Keratinocyte (primary cell): ENCODE measurements around the gene PCNX1. TPM values are rescaled to one million over a fixed set of nuclear protein-coding genes. Genes with fewer than 3 reads are reported as not detected.

Source experiments
- DNase-seq: peaks from one replicate; pipeline ENCODE4 v3.0.0-alpha.2; 2011; ENCODE audit warnings: low read depth, missing footprints, low spot score
- FAIRE-seq: peaks from 2 replicates; lab custom pipeline; 2011; peaks lifted over from hg19 to GRCh38; lab: Jason Lieb, UNC
- H2AFZ ChIP-seq: 2 replicates; pipeline ENCODE4 v1.6.0; 2012; ENCODE audit warnings: low read length, control low read depth, inconsistent platforms; ENCODE audit not compliant: control insufficient read depth
- H3K27ac ChIP-seq: 2 replicates; pipeline ENCODE4 v1.5.1; 2011; ENCODE audit warnings: low read length; ENCODE audit not compliant: control insufficient read depth, insufficient read depth
- H3K27me3 ChIP-seq: 3 replicates; pipeline ENCODE4 v1.6.0; 2011; ENCODE audit warnings: low read length; ENCODE audit not compliant: control insufficient read depth, insufficient read depth; ENCODE audit errors: extremely low read depth
- H3K36me3 ChIP-seq, 2 experiments: 2 replicates in 1 of 2; 3 replicates in 1 of 2; pipeline ENCODE4 v1.5.1; 2011; ENCODE audit warnings: low read length in 2 of 2, mild to moderate bottlenecking in 1 of 2; ENCODE audit not compliant: control insufficient read depth in 2 of 2, insufficient read depth in 2 of 2; ENCODE audit errors: extremely low read depth in 1 of 2
- H3K4me1 ChIP-seq: 3 replicates; pipeline ENCODE4 v1.5.1; 2011; ENCODE audit warnings: low read length; ENCODE audit not compliant: control insufficient read depth, insufficient read depth; ENCODE audit errors: extremely low read depth
- H3K4me2 ChIP-seq: 3 replicates; pipeline ENCODE4 v1.6.0; 2011; ENCODE audit warnings: low read depth, low read length; ENCODE audit not compliant: control insufficient read depth, insufficient read depth; ENCODE audit errors: extremely low read depth
- H3K4me3 ChIP-seq, 3 experiments: fragments of 200-600 bp in 1 of 3; sonication (generic) in 1 of 3; 2 replicates in 2 of 3; 3 replicates in 1 of 3; pipeline ENCODE4 v1.5.1; 2011 to 2016; ENCODE audit warnings: low read length in 3 of 3, mild to moderate bottlenecking in 3 of 3, control low read depth in 2 of 3, inconsistent platforms in 1 of 3, low read depth in 1 of 3, mixed read lengths in 1 of 3, mixed run types in 1 of 3, moderate library complexity in 1 of 3; ENCODE audit not compliant: control insufficient read depth in 2 of 3, insufficient read depth in 2 of 3; ENCODE audit errors: extremely low read depth in 1 of 3
- H3K79me2 ChIP-seq: 2 replicates; pipeline ENCODE4 v1.6.0; 2012; ENCODE audit warnings: low read length; ENCODE audit not compliant: control insufficient read depth, insufficient read depth
- H3K9ac ChIP-seq: 3 replicates; pipeline ENCODE4 v1.6.0; 2011; ENCODE audit warnings: low read length; ENCODE audit not compliant: control insufficient read depth, insufficient read depth; ENCODE audit errors: extremely low read depth
- H3K9me1 ChIP-seq: 3 replicates; pipeline ENCODE4 v1.6.0; 2011; ENCODE audit warnings: low read length; ENCODE audit not compliant: control insufficient read depth, insufficient read depth; ENCODE audit errors: extremely low read depth
- H3K9me3 ChIP-seq: 2 replicates; pipeline ENCODE4 v1.5.1; 2012; ENCODE audit warnings: low read depth, low read length; ENCODE audit not compliant: control insufficient read depth
- H4K20me1 ChIP-seq: 3 replicates; pipeline ENCODE4 v1.6.0; 2011; ENCODE audit warnings: low read length; ENCODE audit not compliant: control insufficient read depth, insufficient read depth; ENCODE audit errors: extremely low read depth
- CTCF ChIP-seq, 3 experiments: IDR thresholded peaks in 1 of 3; conservative IDR thresholded peaks in 1 of 3; optimal IDR thresholded peaks in 1 of 3; 2 replicates in 2 of 3; 3 replicates in 1 of 3; pipeline versions ENCODE3 to v1.5.1; 2011; ENCODE audit warnings: low read length in 3 of 3, mild to moderate bottlenecking in 3 of 3, moderate library complexity in 2 of 3, control low read depth in 1 of 3, inconsistent platforms in 1 of 3; ENCODE audit not compliant: insufficient read depth in 2 of 3; ENCODE audit errors: extremely low read depth in 1 of 3
- EZH2 ChIP-seq: IDR thresholded peaks from one replicate; pipeline ENCODE4 v1.6.1; 2012; ENCODE audit warnings: inconsistent platforms, mild to moderate bottlenecking, low read length, moderate library complexity
- dilution Hi-C: fragments of 300-500 bp; cut with MboI; formaldehyde crosslinking; loops from one replicate; pipeline ENCODE4 v1.7.0; 2020; ENCODE audit warnings: low sequenced_read_pairs; ENCODE audit not compliant: extremely low pct_ligation_motif_present
- polyA plus RNA-seq, 5 experiments: library from polyadenylated mRNA; depleted of rRNA in 3 of 5; stranded (reverse) in 3 of 5; stranded (forward) in 1 of 5; unstranded in 1 of 5; fragments of >200 nt; gene quantifications; 1 replicate in 1 of 5; 2 replicates in 3 of 5; 3 replicates in 1 of 5; pipeline versions ENCODE4 v1.2.1 to v1.2.3, GENCODE V29; 2011 to 2012; ENCODE audit warnings: missing spikeins in 2 of 5, low read depth in 1 of 5, low replicate concordance in 1 of 5

PCNX1 gene
- polyA plus RNA-seq, 1 donor (not counting 4 experiments of a cell fraction or from before 2014, with no cell fraction given), result 39.8 TPM

- Histone ChIP-seq H2AFZ (no peak overlapping the region), H3K27ac (peak overlapping the region; percentile 100), H3K4me2 (no peak overlapping the region), H3K9me3 (no peaks in the 10 kb centered on the region), H3K27me3 (no peaks in the 10 kb centered on the region), H3K79me2 (no peaks in the 10 kb centered on the region), H3K9me1 (no peaks in the 10 kb centered on the region), H4K20me1 (no peaks in the 10 kb centered on the region), H3K9ac (no peak overlapping the region), H3K36me3 (no peaks in the 10 kb centered on the region), H3K4me1 (peaks cover 39% of the 10 kb centered on the region), H3K4me3 (no peak overlapping the region)
- dilution Hi-C loops, result no loop called here
- TF ChIP-seq EZH2 (no peak), CTCF (optimal IDR thresholded peaks at IDR 0.05 in 1 of 3, IDR thresholded peaks at IDR 0.05 in 1 of 3, conservative IDR thresholded peaks at IDR 0.05 in 1 of 3; ENCODE audit: extremely low read depth in 1 of 3, insufficient read depth in 2 of 3, low read length in 3 of 3) (no peak)
- no peak for DNase-seq
- FAIRE-seq, result no peak
Observed at GRCh38 chr14:71116568-71117122, 209.4 kb downstream of the PCNX1 start.

- Histone ChIP-seq H3K4me3 (peak overlapping the region in 1 of 3 experiments; percentile 40), H3K9me3 (no peaks in the 10 kb centered on the region), H3K36me3 (no peaks in the 10 kb centered on the region), H3K9ac (peak overlapping the region; percentile 81), H2AFZ (peak overlapping the region; percentile 56), H3K4me1 (peaks cover 39% of the 10 kb centered on the region), H3K27ac (peak overlapping the region; percentile 100), H3K9me1 (no peaks in the 10 kb centered on the region), H3K27me3 (no peaks in the 10 kb centered on the region), H3K79me2 (no peaks in the 10 kb centered on the region), H3K4me2 (peak overlapping the region; percentile 79), H4K20me1 (no peaks in the 10 kb centered on the region)
- dilution Hi-C loops, result no loop called here
- DNase-seq (peak; percentile 88), FAIRE-seq (peak; percentile 96)
- TF ChIP-seq CTCF (optimal IDR thresholded peaks at IDR 0.05 in 1 of 3, IDR thresholded peaks at IDR 0.05 in 1 of 3, conservative IDR thresholded peaks at IDR 0.05 in 1 of 3; ENCODE audit: extremely low read depth in 1 of 3, insufficient read depth in 2 of 3, low read length in 3 of 3) (no peak), EZH2 (no peak)
Observed at GRCh38 chr14:71117839-71118743, 210.8 kb downstream of the PCNX1 start.
